GM12891 (cell line): Measurements from ENCODE around the gene GDAP1L1.

ENCODE experiments used
- POLR2A ChIP-seq: IDR thresholded peaks from 2 replicates; pipeline ENCODE4 v1.6.1; 2011; ENCODE audit warnings: low read depth, low read length, control low read depth
- POLR2AphosphoS5 ChIP-seq: IDR thresholded peaks from 2 replicates; pipeline ENCODE4 v1.6.1; 2011; ENCODE audit warnings: low read depth, low read length, control low read depth
- SPI1 ChIP-seq: IDR thresholded peaks from 2 replicates; pipeline ENCODE4 v1.6.1; 2011; ENCODE audit warnings: low read depth, low read length, control low read depth

DNA sequence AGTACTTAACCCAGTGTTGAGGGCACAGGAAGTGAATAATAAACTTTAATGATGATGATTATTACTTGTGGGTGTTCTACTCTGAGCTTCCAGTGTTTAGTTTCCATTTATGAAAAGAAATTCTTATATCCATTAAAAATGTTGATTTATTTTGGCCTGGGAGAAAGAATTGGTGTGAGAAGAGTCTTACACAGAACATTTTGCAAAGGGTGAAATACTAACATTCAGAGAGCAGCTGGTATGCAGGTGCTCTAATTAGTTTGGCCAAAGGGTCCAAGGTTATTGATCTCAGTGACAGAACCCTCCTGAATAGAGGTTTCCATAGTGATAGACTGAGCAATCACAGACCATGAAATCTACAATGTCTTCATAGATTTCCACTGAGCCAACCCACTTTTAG, 41.0 kb upstream of the GDAP1L1 start:
- TF ChIP-seq POLR2A (no peak), POLR2AphosphoS5 (no peak), SPI1 (no peak)
